ENCODE results near the gene FBXO24.

FBXO24 gene

DNA sequence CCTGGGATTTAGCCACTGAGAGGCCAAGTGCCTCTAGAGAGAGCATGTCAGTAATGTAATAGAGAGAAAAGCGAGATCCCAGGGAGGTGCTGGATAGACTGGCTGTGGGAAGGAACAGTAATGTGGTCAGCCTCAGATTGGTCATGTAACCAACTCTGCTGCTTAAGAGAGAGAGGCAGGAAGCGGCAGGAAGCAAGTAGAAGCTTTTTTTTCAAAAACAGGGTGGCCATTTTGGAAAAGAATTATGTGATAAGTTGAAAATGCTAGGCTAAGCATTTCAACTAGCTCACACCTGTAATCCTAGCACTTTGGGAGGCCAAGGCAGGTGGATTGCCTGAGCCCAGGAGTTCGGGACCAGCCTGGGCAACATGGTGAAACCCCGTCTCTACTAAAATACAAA lies 12.3 kb downstream of the FBXO24 start:
- no peak for DNase-seq

- no peak for DNase-seq
Measured at GRCh38 chr7:100599911-100600729, 14.0 kb downstream of the FBXO24 start.

DNA sequence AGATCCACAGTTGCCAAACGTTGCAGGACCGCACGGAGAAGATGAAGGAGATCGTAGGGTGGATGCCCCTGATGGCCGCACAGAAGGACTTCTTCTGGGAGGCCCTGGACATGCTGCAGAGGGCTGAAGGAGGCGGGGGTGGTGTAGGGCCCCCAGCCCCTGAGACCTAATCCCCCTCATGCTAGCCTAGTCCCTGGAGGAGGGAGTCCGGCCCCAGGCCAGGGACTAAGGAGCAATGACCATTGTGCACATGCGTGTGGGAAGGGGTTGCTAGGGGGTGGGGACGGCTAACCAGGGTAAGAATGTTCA lies 14.6 kb downstream of the FBXO24 start:
- DNase-seq: no peak

DNA sequence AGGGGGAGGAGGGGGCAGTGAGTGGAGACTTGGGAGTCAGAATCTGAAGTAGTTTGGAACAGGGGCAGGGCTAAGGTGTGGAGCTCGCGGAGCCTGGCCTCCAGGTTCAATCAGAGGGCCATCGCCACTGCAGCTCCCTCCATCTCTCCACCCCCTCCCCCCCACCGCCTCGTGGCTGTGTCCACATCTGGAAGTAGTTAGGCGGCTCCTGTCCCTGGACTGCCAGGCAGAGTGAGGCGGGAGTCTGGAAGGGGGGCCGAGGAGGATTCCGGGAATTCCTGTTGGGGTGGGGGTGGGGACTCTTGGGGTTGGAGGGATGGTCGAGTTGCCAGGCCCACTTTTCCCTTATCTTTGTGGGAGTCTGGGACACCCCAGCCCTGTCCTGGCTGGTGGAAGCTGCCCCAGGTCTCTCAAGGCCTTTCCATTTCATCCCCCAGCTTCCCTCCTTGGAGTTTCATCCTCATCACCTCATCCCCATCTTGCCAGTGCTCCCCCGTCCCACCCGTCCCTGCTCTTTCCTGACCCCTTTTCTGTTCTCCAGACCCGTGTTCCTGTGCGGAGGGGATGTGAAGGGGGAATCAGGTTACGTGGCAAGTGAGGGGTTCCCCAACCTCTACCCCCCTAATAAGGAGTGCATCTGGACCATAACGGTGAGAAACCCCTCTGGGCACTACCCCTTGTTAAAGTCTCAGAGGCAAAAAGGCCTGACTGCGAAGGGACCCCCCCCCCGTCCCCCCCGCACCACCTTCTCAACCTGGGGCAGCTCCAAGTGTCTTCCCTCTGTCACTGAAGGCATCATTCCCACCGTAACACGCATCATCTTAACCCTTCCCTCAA lies 17.0 kb downstream of the FBXO24 start:
- DNase-seq: no peak

DNA sequence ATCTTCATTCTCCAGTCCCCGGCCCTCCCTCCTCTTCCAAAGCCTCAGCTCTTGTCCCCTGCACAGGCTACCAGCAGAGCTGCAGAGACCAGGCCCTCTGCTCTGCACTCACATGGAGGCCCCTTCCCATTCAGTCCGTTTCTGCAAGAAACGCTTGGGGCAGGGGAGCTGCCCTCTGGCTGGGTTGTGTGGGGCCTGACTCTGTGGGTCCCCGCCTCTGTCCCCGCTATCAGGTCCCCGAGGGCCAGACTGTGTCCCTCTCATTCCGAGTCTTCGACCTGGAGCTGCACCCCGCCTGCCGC lies 17.5 kb downstream of the FBXO24 start:
- DNase-seq: no peak

GRCh38 chr7:100604028-100604975 lies 18.2 kb downstream of the FBXO24 start:
- DNase-seq: peak; percentile 32

GRCh38 chr7:100604976-100605911 lies 19.1 kb downstream of the FBXO24 start:
- no peak for DNase-seq

DNA sequence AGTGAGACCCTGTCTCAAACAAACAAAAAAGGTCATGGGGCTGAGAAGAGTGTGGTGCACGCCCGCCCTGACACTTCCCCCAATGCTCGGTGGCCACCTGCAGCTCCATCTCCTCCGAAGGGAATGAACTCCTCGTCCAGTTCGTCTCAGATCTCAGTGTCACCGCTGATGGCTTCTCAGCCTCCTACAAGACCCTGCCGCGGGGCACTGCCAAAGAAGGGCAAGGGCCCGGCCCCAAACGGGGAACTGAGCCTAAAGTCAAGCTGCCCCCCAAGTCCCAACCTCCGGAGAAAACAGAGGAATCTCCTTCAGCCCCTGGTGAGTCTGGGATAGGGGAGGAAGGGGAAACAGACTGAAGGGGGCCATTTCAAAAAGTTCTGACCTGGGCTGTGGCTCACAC lies 20.2 kb downstream of the FBXO24 start:
- DNase-seq: no peak

DNA sequence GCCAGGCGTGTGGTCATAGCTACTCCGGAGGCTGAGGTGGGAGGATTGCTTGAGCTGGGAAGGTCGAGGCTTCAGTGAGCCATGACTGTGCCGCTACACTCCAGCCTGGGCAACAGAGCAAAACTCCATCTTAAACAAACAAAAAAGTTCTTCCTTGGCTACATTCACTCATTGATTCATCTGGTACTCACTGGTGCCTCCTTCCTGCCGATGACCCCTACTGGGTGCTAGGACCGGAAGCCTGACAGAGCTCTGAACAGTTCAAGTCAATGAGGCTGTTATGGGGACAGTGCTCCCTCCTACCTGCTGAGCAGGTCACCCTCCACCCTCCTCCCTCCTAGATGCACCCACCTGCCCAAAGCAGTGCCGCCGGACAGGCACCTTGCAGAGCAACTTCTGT lies 21.0 kb downstream of the FBXO24 start:
- no peak for DNase-seq

- DNase-seq: no peak
Measured at GRCh38 chr7:100609958-100610357, 23.8 kb downstream of the FBXO24 start.

DNA sequence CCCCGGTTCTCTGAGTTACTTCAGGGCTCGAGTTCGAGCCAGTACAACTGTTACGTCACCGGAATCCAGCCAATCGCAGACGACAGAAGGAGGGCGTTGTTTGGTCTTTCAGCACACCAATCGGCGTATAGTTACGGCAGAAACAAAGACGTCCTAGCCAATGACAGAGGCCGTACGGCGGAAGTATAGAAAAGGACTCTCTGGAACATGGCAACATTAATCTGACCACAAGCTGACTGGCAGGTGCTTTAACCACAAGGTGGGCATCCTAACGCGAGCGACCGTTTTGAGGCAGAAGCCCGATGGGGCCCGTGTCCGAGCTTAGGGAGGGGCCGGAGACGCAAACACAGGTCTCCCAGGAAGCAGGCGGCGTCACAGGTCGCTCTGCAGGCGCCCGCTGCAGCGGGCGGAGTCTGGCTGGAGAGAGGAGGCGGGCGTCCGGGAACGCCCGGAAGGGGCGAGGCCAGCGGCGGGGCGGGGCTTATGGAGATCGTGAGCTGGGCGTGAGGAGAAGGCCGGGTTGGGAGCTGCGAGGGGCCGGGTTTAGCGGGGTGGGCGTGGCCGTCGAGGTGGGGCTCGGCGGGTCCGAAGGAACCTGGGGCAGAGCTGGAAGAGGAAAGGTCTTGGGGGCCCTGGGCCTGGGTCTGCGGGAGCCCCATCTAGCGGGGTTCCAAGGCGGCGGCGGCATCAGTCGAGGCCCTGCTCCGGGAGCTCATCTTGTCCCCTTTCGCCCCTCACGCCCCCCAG lies 26.0 kb downstream of the FBXO24 start, which contains the start of gene MOSPD3:
Gene MOSPD3 (plus strand): TSS at position 558 of the 747 bp plus-strand sequence. CDS start 252 bp downstream, outside the sequence.
- DNase-seq: peak; percentile 99

DNA sequence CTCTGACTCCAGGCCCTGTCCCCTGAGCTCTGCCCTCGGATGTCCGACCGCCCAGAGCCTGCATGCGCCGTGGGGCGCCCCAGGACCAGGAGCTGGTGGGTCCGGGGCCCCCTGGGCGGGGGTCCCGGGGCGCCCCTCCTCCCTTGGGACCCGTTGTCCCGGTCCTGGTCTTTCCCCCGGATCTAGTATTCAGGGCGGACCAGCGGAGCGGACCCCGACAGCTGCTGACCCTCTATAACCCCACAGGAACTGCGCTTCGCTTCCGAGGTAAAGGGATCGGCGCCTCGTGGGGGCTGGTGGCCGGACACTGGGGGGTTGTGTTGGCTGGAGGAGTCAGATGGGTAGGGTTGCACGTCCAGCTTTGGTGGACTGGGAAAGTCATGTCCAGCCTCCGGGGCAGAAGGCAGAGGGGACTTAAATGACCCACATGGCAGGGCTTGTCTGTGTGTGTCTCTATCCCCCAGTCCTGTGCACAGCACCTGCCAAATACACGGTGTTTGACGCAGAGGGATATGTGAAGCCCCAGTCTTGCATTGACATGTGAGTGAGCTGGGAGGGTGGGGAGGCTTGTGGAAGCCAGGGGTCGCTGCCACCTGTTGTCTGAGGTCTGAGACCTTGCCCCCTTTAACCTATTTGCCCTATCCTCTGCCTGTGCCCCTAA lies 26.7 kb downstream of the FBXO24 start:
- DNase-seq: no peak

DNA sequence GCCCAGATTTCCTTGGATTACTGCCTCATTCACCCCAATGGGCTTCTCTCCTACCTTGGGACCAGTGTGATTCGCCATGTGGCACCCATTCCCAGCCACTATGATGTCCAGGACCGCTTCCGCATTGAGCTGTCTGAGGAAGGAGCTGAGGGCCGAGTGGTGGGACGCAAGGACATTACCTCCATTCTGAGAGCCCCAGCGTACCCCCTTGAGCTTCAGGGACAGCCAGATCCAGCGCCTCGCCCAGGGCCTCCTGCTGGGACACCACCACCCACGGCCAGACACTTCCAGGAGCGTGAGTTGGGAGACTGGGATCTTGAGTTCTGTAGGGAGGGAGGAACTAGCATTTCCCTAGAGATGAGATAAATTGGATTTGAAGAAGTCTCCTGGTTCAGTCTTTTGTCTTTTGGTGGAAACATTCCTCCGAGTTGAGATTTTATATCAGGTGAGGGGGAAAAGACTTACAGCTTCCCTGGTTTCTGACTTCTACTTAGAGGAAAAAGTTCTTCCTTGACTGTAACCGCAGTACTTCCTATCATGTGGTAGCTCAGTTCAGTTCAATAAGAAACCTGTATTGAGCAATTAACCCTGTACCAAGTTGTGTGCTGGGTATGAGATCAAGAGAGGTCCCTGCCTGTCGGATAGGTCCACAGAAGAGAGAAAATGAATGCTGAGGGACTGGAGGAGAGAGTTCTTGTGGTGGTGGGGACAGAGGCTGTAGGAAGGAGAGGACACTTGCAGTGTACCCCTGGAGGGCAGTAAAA lies 27.5 kb downstream of the FBXO24 start:
- no peak for DNase-seq

GRCh38 chr7:100614308-100614861 lies 28.3 kb downstream of the FBXO24 start:
- no peak for DNase-seq

DNA sequence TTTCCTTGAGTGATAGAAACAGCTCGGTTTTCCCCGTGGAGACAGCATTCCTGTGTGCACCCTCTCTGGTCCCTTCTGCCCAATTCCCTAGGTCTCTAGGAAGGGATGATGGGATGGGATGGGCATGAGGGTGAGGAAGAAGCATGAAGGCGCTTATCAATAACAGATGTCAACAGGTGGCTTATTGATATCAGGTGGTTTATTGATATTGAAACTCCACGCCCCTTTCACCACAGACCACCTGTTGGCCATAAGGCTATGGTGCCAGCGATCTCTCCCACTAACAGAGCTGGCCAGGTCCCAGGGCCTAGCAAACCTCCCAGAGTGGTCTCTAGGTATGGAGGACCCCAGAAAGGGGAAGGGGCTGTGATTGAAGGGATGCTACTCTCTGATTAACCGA lies 34.1 kb downstream of the FBXO24 start:
- no peak for DNase-seq

DNA sequence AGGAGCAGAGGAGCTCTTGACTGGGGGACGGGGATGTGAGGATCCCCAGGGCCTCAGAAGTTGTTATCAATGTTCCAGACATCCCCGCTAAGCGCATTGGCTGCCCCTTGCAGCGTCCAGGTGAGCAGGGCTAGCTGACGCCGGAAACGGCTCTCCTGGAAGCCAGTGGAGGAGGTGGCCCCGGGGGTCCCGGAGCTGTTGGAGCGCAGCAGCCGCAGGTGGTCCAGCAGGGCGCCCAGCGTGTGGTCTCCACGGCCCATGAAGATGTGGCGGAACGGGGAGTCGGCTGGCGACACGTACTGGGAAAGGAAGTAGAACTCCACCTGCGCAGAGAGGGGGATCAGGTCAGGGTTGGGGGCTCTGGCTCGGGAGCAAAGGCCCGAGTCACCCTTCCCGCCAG lies 34.7 kb downstream of the FBXO24 start:
- DNase-seq: no peak

GRCh38 chr7:100621554-100621953 lies 35.4 kb downstream of the FBXO24 start:
- no peak for DNase-seq

- DNase-seq: no peak
Measured at GRCh38 chr7:100623951-100624824, 38.1 kb downstream of the FBXO24 start.

DNA sequence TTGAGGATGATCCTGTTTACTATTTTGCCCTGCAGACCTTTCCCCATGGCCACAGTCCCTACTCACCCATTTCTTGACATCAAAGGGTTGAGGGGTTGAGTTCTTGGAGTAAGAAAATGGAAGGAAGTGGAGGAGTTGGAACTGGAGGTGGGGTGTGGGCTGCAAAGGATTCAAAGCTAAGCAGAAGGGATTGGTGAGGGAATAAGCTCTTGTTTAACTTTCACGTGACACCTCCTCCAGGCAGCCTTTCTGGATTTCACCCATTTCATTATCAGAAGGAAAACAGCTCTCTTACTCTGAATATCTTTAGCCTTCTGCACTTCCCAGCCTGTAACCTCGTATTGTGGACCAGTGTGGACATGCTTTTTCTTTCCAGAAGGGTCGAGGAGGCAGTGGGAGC lies 39.9 kb downstream of the FBXO24 start:
- DNase-seq: no peak

Data from NCI-H1105 treated with DMSO at 0.1 percent for 48 hours (cell line).